EL (cell line): ENCODE data around the gene RAX.
A peak's percentile ranks its signal among the peaks of the same experiment; 100 is the strongest.

Experiments
- DNase-seq: peaks from one replicate; pipeline ENCODE4 v3.0.0-alpha.2; 2016

The RAX gene

GRCh38 chr18:59238385-59238784, 34.9 kb downstream of the RAX start:
- no peak for DNase-seq

GRCh38 chr18:59233017-59233410, 40.2 kb downstream of the RAX start:
- peak; percentile 81 for DNase-seq

DNA sequence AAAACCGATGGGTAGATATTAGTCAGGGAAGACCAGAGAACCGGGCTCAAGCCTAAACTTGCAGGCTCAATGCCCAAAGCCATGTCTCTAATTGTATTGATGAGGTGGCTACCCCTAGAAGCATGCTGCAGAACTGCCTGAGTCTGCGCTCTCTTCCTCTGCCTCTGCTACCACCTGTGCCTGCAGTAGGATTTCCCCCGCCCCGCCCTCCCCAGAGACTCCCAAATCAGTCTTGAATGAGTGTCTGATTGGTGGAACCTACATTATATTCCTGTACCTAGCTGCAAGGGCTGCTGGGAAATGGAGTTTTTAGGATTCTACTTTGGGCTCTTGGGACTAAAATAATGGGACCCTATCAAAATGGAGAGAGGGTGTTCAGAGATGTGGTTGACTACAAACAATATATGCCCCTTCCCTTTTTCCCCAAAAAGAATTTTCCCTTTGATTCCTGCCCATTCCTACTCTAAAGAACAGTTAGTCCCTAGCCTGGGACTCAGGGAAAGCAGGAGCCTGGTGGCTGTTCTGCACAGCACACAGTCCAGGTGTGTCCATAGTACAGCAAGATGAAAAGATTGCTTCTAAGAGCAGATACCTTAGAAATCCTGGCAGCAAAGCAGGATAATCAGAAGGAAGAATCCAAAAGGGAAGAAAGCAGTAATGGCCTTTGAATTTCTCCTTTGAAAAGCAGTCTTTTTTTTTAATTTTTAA, 40.8 kb downstream of the RAX start:
- DNase-seq = no peak

DNA sequence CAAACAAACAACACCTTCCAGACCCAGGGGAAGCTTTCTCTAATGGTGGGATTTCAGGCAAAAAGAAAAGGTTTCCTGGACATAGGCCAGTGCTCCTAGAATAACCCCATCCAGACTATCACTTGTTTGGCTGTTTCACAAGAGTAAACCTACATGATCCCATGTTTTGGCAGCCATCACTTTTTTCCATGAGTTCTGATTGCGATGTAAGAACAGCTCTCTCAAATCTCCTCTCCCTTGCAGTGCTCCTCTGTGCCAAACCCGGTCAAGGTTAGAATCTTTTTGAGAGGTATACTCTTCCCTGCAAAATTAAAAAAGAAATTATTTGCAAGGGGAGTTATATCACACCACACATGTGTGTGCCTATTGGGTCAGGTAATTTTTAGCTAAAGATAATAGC, 41.4 kb downstream of the RAX start:
- no peak for DNase-seq

DNA sequence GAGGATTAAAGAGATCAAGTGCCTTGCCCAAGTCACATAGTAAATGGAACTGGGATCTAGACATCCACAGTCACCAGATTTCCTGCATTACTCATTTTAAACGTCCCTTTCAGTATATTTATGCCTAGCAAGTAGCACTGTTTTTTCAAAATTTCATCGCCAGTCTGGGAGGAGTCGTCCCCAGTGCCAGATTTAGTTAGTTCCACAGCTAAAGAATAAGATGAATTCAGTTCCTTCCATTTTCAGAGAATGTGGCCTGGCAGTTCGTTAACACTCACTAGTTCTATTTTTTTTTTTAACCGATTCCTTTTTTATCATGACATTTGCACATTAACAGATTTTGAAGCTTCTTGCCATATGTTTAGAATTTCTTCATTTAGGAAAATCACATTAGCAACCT, 42.1 kb downstream of the RAX start:
- no peak for DNase-seq

DNA sequence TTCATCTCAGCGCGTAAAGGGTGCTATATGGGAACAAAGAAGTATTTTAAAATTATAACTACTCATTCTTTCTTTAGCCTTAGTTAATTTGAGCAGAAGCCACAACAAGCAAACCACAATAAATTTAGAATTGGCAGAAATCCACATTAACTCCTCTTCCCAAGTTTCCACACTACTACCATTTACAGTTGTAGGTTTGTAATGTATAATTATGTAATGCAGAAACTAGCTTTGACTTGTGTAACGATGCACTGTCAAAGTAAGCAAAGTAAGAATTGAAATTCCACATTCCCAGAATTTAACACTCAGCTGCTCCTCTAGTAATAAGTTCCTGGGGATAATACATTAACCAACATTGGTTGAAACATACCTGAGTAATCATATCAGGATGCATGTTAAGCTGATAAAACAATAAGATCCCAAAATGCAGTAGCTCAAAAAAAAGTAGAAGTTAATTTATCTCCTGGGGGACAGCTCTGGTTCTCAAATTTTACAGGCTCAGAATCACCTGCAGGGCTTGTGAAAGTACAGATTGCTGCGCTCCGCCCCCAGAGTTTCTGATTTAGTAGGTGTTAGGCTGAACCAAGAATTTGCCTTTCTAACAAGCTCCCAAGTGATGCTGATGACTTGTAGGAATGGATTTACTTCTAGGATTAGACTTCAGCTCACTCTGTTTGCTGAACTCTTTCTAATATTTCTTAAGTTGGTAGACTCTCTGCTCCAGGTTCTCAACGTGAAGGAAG, 43.4 kb downstream of the RAX start:
- no peak for DNase-seq

DNA sequence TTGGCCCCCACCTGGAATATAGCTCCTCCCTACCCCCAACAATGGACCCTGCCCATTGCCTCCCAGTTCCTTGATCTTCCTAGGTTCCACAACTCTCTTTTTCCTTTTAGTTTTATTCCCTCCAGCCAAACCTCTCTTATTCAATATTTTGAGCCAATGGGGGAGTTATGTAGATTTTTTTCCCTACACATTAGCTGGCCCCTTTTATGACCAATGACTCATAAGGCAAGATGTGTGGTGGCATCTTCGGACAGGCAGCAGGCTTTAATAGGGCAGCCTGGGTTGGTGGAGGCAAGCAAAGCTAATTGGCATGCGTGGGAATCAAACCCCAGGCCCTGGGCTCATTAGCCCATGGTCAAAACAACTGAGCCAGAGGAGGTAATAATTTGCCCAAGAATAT, 44.1 kb downstream of the RAX start:
- peak; percentile 75 for DNase-seq

DNA sequence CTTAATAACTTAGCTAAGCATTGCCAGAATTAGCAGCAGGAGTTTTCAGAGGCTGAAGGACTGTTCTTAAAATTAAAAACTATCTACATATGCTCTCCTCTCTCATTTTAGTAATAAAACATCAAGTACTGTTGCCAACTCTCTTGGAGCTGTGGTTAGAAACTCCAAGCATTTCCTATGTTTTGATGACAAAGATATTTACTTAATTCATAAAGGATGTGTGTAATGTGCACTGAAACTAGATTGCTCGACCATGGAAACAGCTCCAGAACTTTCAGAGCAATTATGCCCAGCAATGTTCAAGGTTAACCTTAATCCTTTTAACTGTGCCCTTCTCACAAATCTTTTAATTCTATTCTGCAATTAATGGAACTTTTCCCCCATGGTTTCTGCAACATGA, 44.9 kb downstream of the RAX start:
- peak; percentile 48 for DNase-seq

- no peak for DNase-seq
These were observed 50.9 kb downstream of the RAX start for GRCh38 chr18:59222341-59222740.

DNA sequence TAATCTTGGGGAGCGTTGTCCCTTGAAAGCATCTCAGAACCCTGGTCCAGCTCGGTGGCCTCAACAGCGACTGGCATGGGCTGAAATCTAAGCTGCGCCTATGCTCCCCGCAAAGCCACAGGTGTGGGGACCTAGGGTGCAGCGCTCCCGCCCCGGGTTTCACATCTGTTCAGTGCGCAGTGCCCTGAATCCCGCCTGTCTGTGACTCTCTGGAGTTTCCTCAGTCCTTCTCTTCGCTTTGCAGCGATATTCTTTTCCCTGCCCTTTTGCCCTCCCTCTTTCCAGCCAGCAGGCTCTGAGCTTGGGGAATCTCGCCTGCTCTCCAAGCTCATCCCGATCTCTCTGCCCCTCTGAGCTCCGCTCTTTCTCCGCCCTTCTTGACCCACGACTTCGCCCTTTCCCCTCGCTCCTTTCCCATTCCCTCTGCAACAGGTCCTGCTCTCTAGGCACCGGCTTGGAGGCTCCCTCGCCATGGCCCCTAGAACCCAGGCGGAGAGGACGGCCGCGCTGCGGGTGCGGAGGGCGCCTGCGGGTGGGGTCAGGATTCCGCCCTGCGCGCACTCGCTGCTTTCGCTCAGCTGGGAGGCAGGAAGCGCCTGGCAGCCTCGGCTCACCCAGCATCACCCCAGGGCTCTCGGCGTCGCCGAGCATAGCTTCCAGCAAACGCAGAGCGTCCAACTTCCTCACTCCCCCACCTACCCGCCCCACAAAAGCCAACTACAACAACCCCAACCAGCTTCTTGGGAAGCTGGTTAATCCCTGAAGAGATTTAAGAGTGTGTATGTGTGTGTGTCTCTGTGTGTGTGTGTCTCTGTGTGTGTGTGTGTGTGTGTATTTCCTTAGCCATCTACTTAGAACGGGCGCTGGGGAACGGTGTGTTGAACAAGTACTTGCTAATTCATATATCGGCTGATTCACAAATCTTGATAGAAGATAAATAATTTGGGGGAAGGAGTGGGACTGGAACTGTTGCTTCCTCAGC, 52.2 kb downstream of the RAX start:
- peak; percentile 31 for DNase-seq

DNA sequence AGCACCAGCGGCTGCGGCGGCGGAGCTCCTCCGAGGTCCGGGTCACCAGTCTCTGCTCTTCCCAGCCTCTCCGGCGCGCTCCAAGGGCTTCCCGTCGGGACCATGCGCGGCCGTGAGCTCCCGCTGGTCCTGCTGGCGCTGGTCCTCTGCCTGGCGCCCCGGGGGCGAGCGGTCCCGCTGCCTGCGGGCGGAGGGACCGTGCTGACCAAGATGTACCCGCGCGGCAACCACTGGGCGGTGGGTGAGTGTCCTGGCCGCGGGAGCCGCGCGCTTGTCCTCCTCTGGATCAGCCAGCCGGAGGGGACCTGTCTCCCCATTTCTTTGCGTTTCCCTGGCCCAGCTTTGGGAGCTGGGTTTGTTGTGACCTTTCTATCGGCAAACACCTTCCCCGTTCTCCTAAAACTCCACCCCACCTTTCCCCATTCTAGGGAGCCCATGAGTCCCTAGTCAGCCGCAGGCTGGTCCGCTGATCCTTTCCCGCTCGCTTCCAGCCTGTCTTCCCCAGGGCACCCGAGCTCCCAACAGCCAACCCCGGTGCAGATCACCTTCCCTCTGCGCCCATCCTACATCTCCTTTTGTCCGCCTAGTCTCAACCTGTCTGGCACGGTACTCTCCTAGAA, 53.0 kb downstream of the RAX start:
- DNase-seq = peak; percentile 18

- no peak for DNase-seq
These were observed 53.5 kb downstream of the RAX start, which contains the start of gene GRP for GRCh38 chr18:59219672-59220163. Gene GRP (plus strand): TSS chr18:59220158. CDS start chr18:59220266, 108 bp downstream.

DNA sequence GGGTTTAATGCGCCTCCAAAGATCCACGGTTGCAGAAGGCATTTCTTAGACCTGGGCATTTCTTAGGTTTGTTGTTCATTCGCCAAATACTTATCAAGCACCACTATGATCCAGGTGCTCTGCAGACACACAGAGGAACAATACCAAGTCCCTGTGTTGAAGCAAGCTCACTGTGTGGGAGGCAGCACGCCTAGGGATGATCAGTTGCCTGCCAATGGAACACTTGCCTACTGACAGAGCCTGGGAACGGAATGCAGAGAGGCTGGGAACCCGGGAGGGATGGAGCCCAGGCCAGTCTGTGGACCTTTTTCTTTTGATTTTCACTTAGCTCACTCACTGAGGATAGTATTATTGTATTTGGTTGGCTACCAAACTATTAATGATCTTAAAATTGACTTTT, 55.2 kb downstream of the RAX start:
- DNase-seq = no peak
